Measurements from ENCODE around the gene ZNF17.

The ZNF17 gene

DNA sequence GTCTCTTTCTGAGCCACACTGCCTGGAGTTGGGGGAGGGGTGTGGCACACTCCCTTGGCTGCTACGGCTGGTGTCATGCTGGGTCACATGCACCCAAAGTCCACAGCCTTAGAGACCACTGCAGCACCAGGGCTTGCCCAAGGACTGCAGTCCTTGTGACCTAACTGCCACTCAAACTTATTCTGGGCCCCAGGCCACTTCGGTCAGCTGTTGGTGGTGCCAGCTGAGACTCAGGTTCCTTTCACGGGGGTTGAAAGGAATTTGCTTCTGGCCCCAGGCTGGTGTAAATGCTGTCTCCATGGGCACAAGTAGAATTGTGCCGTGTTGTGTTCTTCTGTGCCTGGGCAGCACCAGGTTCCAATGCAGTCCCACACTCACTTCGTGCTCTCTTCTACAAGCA, 55.5 kb downstream of the ZNF17 start:
- Histone ChIP-seq H3K4me1 (ENCODE audit: control insufficient read depth, insufficient read depth, low read length) (no peaks in the 10 kb centered on the region), H3K9me3 (ENCODE audit: control insufficient read depth in 2 of 2, low read length in 2 of 2) (peaks cover 17 to 43% of the 10 kb centered on the region in 2 donors), H3K27ac (ENCODE audit: low read length) (no peak overlapping the region), H3K36me3 (ENCODE audit: control insufficient read depth in 2 of 2, insufficient read depth in 2 of 2, low read length in 2 of 2) (peaks cover 8% of the 10 kb centered on the region in 2 donors), H3K9ac (ENCODE audit: low read length in 2 of 2) (no peak overlapping the region), H3K27me3 (ENCODE audit: control insufficient read depth in 1 of 2, insufficient read depth in 2 of 2, low read length in 2 of 2) (no peaks in the 10 kb centered on the region), H3K4me3 (ENCODE audit: low read length in 2 of 2) (no peak overlapping the region)
